Right lobe of liver (tissue), 6 donors: Measurements from ENCODE around the gene CCR5AS.

ENCODE experiments used
- ATAC-seq, 4 donors: fragments of 200-7000 bp; cut with Tn5 transposase; one replicate each; pipeline ENCODE4 v1.9.1; 2020; ENCODE audit warnings: mild to moderate bottlenecking in 4 of 4, moderate library complexity in 4 of 4
- DNase-seq, 3 donors: peaks; one replicate each; pipeline ENCODE4 v3.0.0-alpha.2; 2020
- H3K27ac ChIP-seq, 3 donors: fragments of 200-600 bp; one replicate each; pipeline ENCODE4 v1.8.0; 2022
- H3K27me3 ChIP-seq, 2 donors: fragments of 200-600 bp; one replicate each; pipeline ENCODE4 v1.8.0; 2022
- H3K36me3 ChIP-seq, 4 donors: fragments of 200-600 bp; sonication (generic) in 1 of 4; one replicate each; pipeline versions ENCODE4 v1.5.1 to v1.8.0; 2017 to 2022; ENCODE audit warnings: control low read depth in 1 of 4
- H3K4me1 ChIP-seq, 4 donors: fragments of 200-600 bp; sonication (generic) in 1 of 4; one replicate each; pipeline versions ENCODE4 v1.5.1 to v1.8.0; 2017 to 2022; ENCODE audit warnings: control low read depth in 1 of 4
- H3K4me3 ChIP-seq, 3 donors: fragments of 200-600 bp; one replicate each; pipeline ENCODE4 v1.8.0; 2022
- H3K9me3 ChIP-seq, 4 donors: fragments of 200-600 bp; sonication (generic) in 1 of 4; one replicate each; pipeline versions ENCODE4 v1.5.1 to v1.8.0; 2017 to 2022; ENCODE audit warnings: control low read depth in 1 of 4
- CTCF ChIP-seq, 4 donors: fragments of 200-600 bp in 3 of 4; fragments of 450-650 bp in 1 of 4; IDR thresholded peaks; one replicate each; pipeline versions ENCODE4 v1.5.1 to v1.8.0; 2016 to 2022; ENCODE audit warnings: antibody characterized with exemption in 4 of 4, mild to moderate bottlenecking in 2 of 4
- POLR2A ChIP-seq: fragments of 450-650 bp; IDR thresholded peaks from one replicate; pipeline ENCODE4 v1.6.1; 2017; ENCODE audit warnings: antibody characterized with exemption, mild to moderate bottlenecking
- WGBS: methylation state at CpG from one replicate; pipeline ENCODE4 v1.1.6; 2018; ENCODE audit warnings: low coverage, low lambda C conversion rate; ENCODE audit not compliant: insufficient coverage; ENCODE audit errors: missing lambda C conversion rate; 5-methylcytosine and 5-hydroxymethylcytosine counted together
- intact Hi-C, 2 donors: fragments of 100-400 bp; cut with DNase I; formaldehyde crosslinking; loops; one replicate each; pipeline versions ENCODE4 v1.11.2 to v1.14.1; 2022
- donor health status: DM: no; HTN: yes; CAD: no.
- donor health status: DM: no; HTN: no; CAD: no.
- donor health status: DM: no; HTN: no; CAD: no.
- donor health status: DM: no; HTN: yes; CAD: no.
- donor health status: DM: no; HTN: yes; CAD: no.

Gene CCR5AS

GRCh38 chr3:46359733-46360493 is 47.0 kb downstream of the CCR5AS start:
- intact Hi-C loops: no loop called here
- Histone ChIP-seq H3K27me3 (no peaks in the 10 kb centered on the region), H3K4me1 (no peaks in the 10 kb centered on the region), H3K4me3 (no peak overlapping the region), H3K36me3 (no peaks in the 10 kb centered on the region), H3K27ac (no peak overlapping the region), H3K9me3 (no peaks in the 10 kb centered on the region)
- DNase-seq (no peak), ATAC-seq (no peak)
- no peak for TF ChIP-seq CTCF (IDR thresholded peaks at IDR 0.05)
- no peak for TF ChIP-seq POLR2A
- WGBS: 52% methylated on average over 11 of the region's 11 CpGs

- no peaks in the 10 kb centered on the region for H3K36me3 ChIP-seq
- no peak overlapping the region for H3K4me3 ChIP-seq
- DNase-seq: no peak
- no peaks in the 10 kb centered on the region for H3K27me3 ChIP-seq
- no peaks in the 10 kb centered on the region for H3K4me1 ChIP-seq
- no peak for ATAC-seq
- intact Hi-C loops: no loop called here
- H3K9me3 ChIP-seq: no peaks in the 10 kb centered on the region
- WGBS: 52% methylated on average over 5 of the region's 6 CpGs
- no peak for TF ChIP-seq POLR2A
- no peak for TF ChIP-seq CTCF (IDR thresholded peaks at IDR 0.05)
- H3K27ac ChIP-seq: no peak overlapping the region
Measured at GRCh38 chr3:46358466-46358865, 48.4 kb downstream of the CCR5AS start.

GRCh38 chr3:46356909-46357308 is 50.0 kb downstream of the CCR5AS start:
- no peaks in the 10 kb centered on the region for H3K9me3 ChIP-seq
- no peak overlapping the region for H3K4me3 ChIP-seq
- no peaks in the 10 kb centered on the region for H3K4me1 ChIP-seq
- 64% methylated on average over 4 of the region's 4 CpGs for WGBS
- intact Hi-C loops: no loop called here
- no peaks in the 10 kb centered on the region for H3K36me3 ChIP-seq
- no peak for TF ChIP-seq POLR2A
- no peak for TF ChIP-seq CTCF (IDR thresholded peaks at IDR 0.05)
- H3K27me3 ChIP-seq: no peaks in the 10 kb centered on the region
- ATAC-seq (no peak), DNase-seq (no peak)
- no peak overlapping the region for H3K27ac ChIP-seq

- ATAC-seq (no peak), DNase-seq (no peak)
- intact Hi-C loops: no loop called here
- no peaks in the 10 kb centered on the region for H3K27me3 ChIP-seq
- TF ChIP-seq CTCF (IDR thresholded peaks at IDR 0.05) (no peak), POLR2A (no peak)
- H3K4me3 ChIP-seq: no peak overlapping the region
- H3K9me3 ChIP-seq: no peaks in the 10 kb centered on the region
- 41% methylated on average over 3 of the region's 3 CpGs for WGBS
- H3K4me1 ChIP-seq: no peaks in the 10 kb centered on the region
- H3K27ac ChIP-seq: no peak overlapping the region
- no peaks in the 10 kb centered on the region for H3K36me3 ChIP-seq
Measured at GRCh38 chr3:46356276-46356675, 50.6 kb downstream of the CCR5AS start.

- Histone ChIP-seq H3K27ac (no peak overlapping the region), H3K27me3 (no peaks in the 10 kb centered on the region), H3K4me3 (no peak overlapping the region), H3K9me3 (no peaks in the 10 kb centered on the region), H3K36me3 (no peaks in the 10 kb centered on the region), H3K4me1 (no peaks in the 10 kb centered on the region)
- no peak for DNase-seq
- ATAC-seq: no peak
- intact Hi-C loops: no loop called here
- TF ChIP-seq POLR2A: no peak
- no peak for TF ChIP-seq CTCF (IDR thresholded peaks at IDR 0.05)
Measured at GRCh38 chr3:46354984-46355383, 51.9 kb downstream of the CCR5AS start.
